ENCODE measurements around the gene COMMD1. TPM values are rescaled to one million over a fixed set of nuclear protein-coding genes. Genes with fewer than 3 reads are reported as not detected.

COMMD1 gene
- total RNA-seq, 4 donors from 2014 or later = 51.8 to 78.6 (median 58.3) TPM

- DNase-seq (no peak), ATAC-seq (no peak)
- Histone ChIP-seq H3K9me3 (no peaks in the 10 kb centered on the region), H3K4me1 (no peaks in the 10 kb centered on the region), H3K27me3 (no peaks in the 10 kb centered on the region), H3K27ac (no peak overlapping the region), H3K4me3 (no peak overlapping the region), H3K36me3 (no peaks in the 10 kb centered on the region)
- in situ Hi-C loops (cut with MboI; ENCODE audit: low sequenced_read_pairs in 4 of 4) = no loop called here
- no peak for TF ChIP-seq CTCF (IDR thresholded peaks at IDR 0.05 in 4 of 5, conservative IDR thresholded peaks at IDR 0.05 in 1 of 5)
- TF ChIP-seq POLR2A (IDR thresholded peaks at IDR 0.05) = no peak
- intact Hi-C loops (cut with DNase I; ENCODE audit: low total_unique reads) = no loop called here
These were observed 33.0 kb downstream of the COMMD1 start for GRCh38 chr2:61938511-61938910.

- no peak for TF ChIP-seq POLR2A (IDR thresholded peaks at IDR 0.05)
- no peak for TF ChIP-seq CTCF (IDR thresholded peaks at IDR 0.05 in 4 of 5, conservative IDR thresholded peaks at IDR 0.05 in 1 of 5)
- no peak for ATAC-seq
- intact Hi-C loops (cut with DNase I; ENCODE audit: low total_unique reads) (no loop called here), in situ Hi-C loops (cut with MboI; ENCODE audit: low sequenced_read_pairs in 4 of 4) (no loop called here)
- DNase-seq = no peak
- Histone ChIP-seq H3K27me3 (no peaks in the 10 kb centered on the region), H3K9me3 (no peaks in the 10 kb centered on the region), H3K4me1 (no peaks in the 10 kb centered on the region), H3K27ac (no peak overlapping the region), H3K4me3 (no peak overlapping the region), H3K36me3 (no peaks in the 10 kb centered on the region)
These were observed 37.8 kb downstream of the COMMD1 start for GRCh38 chr2:61943251-61943650.

GRCh38 chr2:61946666-61947065, 41.2 kb downstream of the COMMD1 start:
- Histone ChIP-seq H3K4me1 (peaks cover 6 to 8% of the 10 kb centered on the region in 2 donors), H3K4me3 (no peak overlapping the region), H3K27ac (no peak overlapping the region), H3K9me3 (no peaks in the 10 kb centered on the region), H3K27me3 (no peaks in the 10 kb centered on the region), H3K36me3 (no peaks in the 10 kb centered on the region)
- ATAC-seq (no peak), DNase-seq (no peak)
- TF ChIP-seq CTCF (IDR thresholded peaks at IDR 0.05 in 4 of 5, conservative IDR thresholded peaks at IDR 0.05 in 1 of 5) (no peak), POLR2A (IDR thresholded peaks at IDR 0.05) (no peak)
- in situ Hi-C loops (cut with MboI; ENCODE audit: low sequenced_read_pairs in 4 of 4) (no loop called here), intact Hi-C loops (cut with DNase I; ENCODE audit: low total_unique reads) (no loop called here)

- Histone ChIP-seq H3K9me3 (no peaks in the 10 kb centered on the region), H3K27ac (no peak overlapping the region), H3K4me1 (peaks cover 6 to 8% of the 10 kb centered on the region in 2 donors), H3K36me3 (no peaks in the 10 kb centered on the region), H3K27me3 (no peaks in the 10 kb centered on the region), H3K4me3 (no peak overlapping the region)
- intact Hi-C loops (cut with DNase I; ENCODE audit: low total_unique reads) (no loop called here), in situ Hi-C loops (cut with MboI; ENCODE audit: low sequenced_read_pairs in 4 of 4) (no loop called here)
- no peak for DNase-seq
- ATAC-seq = no peak
- no peak for TF ChIP-seq CTCF (IDR thresholded peaks at IDR 0.05 in 4 of 5, conservative IDR thresholded peaks at IDR 0.05 in 1 of 5)
These were observed 43.4 kb downstream of the COMMD1 start for GRCh38 chr2:61948661-61949457.

GRCh38 chr2:61949458-61949713, 43.9 kb downstream of the COMMD1 start:
- intact Hi-C loops (cut with DNase I; ENCODE audit: low total_unique reads) (no loop called here), in situ Hi-C loops (cut with MboI; ENCODE audit: low sequenced_read_pairs in 4 of 4) (no loop called here)
- DNase-seq (no peak), ATAC-seq (no peak)
- Histone ChIP-seq H3K4me3 (no peak overlapping the region), H3K27ac (no peak overlapping the region), H3K4me1 (peaks cover 6 to 8% of the 10 kb centered on the region in 2 donors), H3K36me3 (no peaks in the 10 kb centered on the region), H3K27me3 (no peaks in the 10 kb centered on the region), H3K9me3 (no peaks in the 10 kb centered on the region)
- TF ChIP-seq POLR2A (IDR thresholded peaks at IDR 0.05) = no peak
- TF ChIP-seq CTCF (IDR thresholded peaks at IDR 0.05 in 4 of 5, conservative IDR thresholded peaks at IDR 0.05 in 1 of 5) = no peak

All from gastrocnemius medialis (tissue), 4 donors.